Hematopoietic multipotent progenitor cell treated with erythropoietin and hydrocortisone succinate and interleukin-3 and kit ligand, for 6 days (in vitro differentiated cells): ENCODE measurements around the gene EXOSC10.
"Not testable (repeated sequence)": the region's sequence is repeated elsewhere in the genome, so short reads cannot be mapped to it uniquely, and the experiment has no call there.

Experiments
- DNase-seq: peaks from one replicate; pipeline ENCODE4 v3.0.0-alpha.2; 2015

EXOSC10 gene

DNA sequence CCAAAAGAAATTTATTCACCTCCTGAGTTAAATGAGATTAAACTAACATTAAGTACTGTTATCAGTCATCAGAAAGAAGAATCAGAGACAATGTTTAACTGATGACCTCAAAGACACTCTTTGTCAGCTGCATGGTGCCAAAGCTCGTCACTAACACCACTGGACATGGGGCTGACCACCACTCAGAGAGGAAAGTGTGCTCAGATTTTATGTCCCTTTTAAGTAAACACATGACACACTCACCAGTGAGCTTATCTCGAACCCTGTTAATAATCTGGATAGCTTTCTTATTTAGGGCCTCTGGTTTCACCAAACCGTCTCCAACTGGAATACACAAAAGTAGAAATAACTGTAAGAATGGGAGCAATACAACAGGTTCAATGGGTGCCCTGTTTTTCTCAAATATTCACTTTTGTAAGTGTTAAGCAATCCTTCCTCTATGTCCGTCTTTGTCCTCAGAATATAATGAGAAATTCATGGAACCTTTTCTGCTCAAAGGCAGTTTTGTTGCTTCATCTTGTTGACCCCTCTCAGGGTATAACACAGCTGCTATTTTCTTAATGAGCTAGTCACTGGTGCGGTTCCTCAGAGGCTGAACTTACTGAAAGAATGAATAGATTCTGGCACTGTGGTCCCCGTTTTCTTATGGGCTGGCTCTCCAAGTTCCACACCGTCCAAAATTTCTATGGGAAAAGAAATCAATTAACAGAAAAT lies 9.5 kb upstream of the EXOSC10 start:
- DNase-seq: no peak

DNA sequence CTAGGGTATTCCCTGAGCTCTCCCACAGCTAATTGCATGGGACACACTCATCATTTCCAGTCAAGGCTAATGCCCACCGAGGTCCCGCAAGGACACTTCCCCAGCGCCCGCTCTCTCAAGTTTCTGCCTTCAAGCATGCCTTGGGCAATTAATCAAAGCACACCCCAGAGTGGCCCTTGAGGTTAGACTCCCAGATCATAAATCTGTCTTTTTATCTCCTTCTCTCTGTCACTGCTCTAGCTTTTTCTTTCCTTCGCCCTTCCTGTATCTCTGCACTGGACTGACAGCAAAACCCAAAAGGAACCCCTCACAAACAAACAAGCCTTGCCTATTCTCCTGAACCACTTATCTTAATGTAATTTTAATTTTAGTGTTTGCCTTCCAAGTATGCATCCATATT lies 7.9 kb upstream of the EXOSC10 start:
- DNase-seq: no peak

DNA sequence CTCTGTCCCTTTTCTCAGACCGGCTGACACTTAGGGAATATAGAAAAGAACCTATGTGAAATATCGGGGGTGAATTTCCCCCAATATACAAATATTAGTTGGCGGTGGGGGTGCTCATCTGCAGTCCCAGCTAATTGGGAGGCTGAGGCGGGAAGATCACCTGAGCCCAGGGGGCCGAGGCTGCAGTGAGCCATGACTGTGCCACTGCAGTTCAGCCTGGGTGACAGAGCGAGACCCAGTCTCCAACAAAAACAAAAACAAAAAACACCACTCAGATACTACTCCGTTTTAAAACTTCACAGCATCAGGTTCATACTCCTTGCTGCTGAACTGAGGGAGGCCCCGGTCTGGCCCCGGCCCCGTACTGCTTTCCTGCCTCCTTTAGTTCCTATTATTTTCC lies 5.9 kb upstream of the EXOSC10 start:
- no peak for DNase-seq

DNA sequence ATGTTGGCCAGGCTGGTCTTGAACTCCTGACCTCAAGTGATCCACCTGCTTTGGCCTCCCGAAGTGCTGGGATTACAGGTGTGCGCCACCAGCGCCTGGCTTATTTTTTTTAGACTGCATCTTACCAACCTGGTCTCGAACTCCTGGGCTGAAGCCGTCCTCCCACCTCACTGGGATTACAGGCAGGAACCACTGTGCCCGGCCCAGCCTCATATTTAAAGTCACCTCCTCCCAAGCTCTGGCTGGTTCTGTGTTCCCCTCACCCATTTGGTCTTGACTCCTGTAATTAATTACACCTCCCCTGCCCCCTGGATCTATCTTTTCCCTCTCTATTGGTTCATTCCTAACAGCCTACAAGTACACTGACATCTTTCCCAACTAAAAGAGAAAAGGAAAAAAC lies 1.7 kb upstream of the EXOSC10 start:
- no peak for DNase-seq

DNA sequence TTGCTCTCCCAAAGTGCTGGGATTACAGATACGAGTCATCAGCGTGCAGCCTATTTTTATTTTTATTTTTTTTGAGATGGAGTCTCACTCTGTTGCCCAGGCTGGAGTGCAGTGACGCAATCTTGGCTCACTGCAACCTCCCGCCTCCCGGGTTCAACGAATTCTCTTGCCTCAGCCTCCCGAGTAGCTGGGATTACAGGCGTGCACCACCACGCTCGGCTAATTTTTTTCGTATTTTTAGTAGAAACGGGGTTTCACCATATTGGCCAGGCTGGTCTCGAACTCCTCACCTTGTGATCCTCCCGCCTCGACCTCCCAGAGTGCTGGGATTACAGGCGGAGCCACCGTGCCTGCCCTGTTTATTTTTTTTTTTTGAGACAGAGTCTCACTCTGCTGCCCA lies 1.1 kb upstream of the EXOSC10 start:
- not testable (repeated sequence) for DNase-seq

DNA sequence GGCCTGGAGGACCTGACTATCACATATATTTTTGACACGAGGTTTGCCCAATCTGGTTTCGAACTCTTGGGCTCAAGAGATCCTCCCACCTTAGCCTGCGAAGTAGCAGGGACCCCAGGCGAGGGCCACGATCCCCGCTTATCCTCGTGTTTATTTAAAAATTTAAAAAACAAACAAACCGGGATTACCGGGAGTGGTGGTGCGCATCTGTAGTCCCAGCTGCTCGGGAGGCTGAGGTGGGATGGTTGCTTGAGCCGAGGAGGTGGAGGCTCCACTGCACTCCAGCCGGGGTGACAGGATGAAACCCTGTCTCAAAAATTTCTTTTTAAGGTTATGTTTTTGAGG lies 452 bp upstream of the EXOSC10 start:
- no peak for DNase-seq

DNA sequence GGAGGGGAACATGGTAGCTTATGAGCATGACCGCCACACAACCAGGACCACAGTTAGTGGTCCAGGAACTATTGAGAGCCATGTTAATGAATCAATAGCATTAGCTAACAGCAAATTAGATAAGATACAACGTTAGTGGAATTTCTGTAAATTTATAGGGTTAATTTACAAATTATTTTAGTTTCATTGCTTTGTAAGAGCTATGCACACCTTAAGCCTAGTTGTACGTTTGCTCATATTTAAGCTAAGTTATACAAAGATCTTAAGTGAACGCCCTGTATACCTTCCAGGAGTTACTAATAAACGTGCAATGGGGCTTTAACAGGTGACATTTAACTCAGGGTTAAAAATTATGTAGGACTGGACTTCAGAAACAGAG lies 749 bp downstream of the EXOSC10 start:
- no peak for DNase-seq

DNA sequence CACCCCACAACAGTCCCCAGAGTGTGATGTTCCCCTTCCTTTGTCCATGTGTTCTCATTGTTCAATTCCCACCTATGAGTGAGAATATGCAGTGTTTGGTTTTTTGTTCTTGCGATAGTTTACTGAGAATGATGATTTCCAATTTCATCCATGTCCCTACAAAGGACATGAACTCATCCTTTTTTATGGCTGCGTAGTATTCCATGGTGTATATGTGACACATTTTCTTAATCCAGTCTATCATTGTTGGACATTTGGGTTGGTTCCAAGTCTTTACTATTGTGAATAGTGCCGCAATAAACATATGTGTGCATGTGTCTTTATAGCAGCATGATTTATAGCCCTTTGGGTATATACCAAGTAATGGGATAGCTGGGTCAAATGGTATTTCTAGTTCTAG lies 15.9 kb downstream of the EXOSC10 start:
- DNase-seq: not testable (repeated sequence)

DNA sequence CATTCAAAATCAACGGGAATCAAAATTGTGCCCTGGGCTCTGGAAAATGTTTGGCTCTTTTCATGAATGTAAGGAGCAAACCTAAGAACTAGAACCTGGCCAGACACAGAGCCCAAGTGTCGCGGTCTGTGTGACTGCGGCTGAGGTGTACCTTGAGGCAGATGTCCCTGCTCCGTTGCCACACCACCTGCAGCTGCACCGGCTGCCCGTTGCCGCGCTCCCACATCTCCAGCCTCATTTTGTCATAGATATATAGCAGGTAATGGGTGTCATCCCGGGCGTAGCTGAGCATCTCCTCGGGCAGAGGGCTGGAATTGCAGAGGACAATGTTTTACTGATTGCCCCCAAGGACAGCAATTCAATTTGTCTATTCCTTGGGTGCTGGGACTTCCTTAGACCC lies 18.7 kb downstream of the EXOSC10 start:
- no peak for DNase-seq

DNA sequence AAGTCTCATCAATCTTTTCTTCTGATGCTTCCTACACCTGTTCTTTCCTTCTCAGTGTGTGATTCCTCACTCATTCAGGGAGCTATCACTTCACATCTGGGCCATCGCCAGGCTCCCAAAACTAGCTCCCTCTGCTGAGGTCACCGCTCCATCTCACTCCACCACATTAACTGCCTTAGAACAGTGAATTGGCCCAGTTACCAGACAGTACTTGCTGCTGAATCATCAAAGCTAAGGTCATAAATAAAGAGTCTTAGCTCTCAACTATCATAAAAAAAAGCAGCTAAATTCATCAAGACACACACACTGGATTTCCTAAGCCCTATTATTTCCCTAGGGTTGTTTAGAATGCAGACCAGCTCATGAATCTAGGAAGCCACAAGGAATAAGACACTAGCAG lies 21.0 kb downstream of the EXOSC10 start:
- no peak for DNase-seq

DNA sequence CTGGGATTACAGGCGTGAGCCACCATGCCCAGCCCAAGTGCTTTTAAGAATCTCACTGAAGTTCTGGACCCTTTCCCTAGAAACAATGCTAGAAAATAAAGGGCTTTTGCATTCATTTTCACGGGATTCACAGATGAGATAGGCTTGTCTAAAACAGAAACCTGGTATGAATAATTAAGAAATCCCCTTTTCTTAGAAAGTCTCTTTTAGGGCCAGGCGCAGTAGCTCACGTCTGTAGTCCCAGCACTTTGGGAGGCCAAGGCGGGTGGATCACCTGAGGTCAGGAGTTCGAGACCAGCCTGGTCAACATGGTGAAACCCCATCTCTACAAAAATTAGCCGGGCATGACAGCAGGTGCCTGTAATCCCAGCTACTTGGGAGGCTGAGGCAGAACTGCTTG lies 26.3 kb downstream of the EXOSC10 start:
- not testable (repeated sequence) for DNase-seq

DNA sequence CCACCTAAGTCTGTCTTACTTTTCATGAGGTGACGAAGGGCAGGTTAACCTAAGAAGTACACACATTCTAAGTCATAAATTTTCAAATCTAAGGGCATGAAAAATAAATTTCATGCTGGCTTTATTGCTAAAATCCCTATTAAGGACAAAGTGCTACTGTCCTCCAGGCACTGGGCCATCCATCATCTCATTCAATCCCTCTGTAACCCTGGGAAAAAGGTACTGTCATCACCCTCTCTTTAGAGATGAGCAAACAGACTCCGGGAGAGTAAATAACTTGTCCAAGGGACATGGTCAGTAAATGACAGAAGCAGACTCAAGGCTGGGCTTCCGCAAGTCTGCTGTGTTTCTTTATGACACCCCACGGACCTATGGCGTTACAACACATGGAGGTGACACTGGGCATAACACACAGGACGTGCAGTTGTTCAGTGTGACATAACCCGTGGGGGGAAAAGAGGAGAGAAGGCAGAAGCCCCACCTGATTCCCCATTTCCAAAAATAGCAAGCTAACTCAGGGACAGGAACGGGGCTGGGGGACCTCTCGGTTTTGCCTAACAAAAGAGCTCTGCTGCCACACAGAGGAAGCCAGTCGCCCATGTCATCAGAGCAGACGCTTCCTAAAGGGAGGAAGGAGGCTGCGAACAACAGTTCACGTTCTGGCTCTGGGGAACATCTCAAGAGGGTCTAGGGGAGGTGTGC lies 27.3 kb downstream of the EXOSC10 start:
- DNase-seq: no peak

DNA sequence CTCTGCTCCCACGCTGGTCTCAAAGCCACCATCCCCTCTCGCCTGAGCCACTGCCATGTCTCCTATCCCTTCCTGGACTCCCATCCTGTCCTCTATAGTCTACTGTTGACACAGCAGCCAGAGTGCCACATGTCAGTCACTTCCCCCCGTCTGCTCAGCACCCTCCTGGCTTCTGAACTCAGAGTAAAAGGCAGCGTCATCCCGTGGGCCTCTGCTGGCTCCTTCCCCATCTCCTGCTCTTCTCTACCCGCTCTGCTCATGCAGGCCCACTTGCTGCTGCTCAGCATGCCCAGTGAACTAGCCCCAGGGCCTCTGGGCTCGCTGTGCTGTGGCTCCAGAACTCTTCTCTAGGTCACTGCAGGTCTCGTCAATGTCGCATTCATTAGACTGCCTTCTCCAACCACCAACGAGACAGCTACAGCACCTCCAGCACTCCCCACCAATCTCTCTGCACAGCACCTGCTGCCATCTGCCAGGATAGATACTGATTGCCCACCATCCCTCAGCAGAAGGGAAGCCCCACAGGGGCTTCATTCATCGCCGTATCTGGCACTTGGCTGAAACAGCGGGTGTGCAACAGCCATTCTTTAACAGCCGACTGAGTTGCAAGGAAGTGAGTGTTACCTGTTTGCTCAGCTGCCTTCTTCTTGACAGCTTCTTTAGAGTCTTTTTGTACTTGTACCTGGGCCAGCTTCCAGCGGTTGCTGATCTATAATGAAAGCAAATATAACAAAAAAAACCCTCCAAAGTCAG lies 28.0 kb downstream of the EXOSC10 start:
- DNase-seq: no peak

DNA sequence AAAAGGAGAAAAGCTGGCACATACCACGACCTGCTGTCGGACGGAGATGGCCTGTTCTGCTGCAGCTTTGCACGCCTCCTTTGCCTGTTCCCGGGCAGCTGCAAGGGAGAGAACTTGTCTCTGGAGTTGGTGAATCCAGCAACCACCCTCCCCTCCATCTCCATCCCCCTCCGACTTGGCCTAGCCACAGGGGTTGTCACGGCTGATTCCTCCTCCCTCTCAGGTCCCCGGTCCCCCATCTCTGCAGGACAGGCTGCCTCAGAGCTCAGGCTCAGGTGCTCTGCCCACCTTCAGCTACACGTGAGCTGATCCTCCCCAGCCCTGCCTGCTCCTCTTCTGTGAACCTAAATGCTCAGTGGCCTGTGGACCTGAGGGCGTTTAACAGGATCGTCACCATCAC lies 28.8 kb downstream of the EXOSC10 start:
- DNase-seq: no peak

DNA sequence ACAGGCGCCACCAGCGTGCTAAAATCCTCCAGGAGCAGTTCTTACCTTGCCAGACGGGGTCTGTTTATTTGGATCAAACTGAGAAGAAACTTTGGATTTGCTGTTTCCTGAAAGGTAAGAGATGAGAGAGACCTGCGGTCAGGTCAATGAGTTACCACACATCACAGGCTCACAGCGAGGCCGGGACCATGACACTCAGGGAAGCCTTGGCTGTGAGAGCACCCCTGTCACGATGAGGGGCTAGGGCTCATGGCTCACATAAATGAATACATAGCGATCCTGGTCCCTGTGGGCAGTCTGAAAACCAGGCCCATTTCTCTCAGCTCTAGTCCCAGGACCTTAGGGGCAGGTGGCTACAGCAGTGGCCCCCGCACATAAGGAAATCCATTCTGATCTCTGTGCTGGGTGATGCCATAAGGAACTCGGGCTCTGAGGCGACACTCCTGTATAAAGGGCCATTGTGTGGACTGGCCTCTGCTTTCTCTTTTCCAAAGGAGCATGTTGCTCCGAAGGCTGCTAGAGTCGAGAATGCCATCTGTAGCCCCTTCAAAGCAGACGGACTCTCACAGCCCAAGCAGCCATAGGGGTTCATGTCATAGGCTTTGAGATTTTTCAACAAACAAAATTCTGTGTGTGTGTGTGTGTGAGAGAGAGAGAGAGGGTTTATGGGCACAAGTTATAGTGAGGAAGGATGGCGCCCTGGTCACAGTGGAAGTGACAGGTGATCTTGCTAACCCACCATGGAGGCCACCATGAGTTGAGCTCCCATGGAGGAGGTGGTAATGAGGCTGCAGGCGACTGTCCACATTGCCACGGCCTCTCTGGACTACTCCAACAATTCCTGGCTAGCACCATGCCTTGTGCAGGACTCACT lies 30.8 kb downstream of the EXOSC10 start:
- DNase-seq: no peak

DNA sequence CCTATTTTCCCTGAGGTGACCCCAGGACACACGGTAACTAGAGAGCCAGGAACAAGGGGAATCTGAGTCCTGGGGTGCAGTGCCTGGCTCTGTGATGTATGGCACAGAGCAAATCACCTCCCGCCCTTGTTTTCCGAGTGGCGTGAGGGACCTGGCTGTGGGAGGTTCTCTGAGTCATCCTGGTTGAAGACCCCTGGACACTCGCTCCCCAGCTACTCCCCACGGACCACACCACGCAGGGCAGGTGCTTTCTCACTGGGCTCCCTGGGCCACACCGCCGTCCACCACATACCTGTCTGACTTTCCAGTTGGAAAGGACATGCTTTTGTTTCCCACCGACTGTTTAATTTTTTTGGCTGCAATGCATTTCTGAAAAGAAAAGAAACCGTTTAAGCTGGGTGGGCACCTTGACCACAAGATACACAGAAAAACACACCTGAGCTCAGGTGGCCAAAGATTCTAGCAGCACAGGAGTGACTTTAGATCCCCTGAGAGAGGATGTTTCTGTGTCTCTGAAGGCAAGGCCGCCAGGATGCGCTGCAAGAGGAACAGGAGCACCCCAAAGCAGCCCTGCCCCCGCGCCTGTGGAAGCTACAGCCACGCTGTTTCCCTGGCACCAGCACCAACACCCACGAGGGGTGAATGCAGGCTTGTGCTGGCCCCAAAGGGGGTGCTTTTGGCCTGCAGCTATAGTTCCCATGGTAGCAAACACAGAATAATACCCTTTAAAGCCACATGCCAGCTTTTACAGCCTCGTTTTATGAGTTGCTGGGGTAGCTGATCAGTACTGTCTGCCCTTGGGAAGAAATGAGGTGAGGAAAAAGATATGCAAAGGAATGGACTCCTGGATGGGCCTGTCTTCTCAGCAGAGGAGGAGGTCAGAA lies 31.7 kb downstream of the EXOSC10 start:
- no peak for DNase-seq

DNA sequence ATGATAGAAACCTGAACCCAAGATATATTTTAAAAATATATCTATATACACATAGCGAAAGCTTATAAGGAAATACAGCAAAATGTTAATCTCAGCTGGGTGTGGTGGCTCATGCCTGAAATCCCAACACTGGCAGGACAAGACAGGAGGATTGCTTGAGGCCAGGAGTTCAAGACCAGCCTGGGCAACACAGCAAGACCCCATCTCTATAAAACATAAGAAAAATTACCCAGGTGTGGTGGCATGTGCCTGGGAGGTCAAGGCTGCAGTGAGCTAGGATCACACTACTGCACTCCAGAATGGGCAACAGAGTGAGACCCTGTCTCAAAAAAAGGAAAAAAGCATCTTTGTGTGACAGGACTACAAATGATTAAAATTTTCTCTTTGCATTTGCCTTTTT lies 33.9 kb downstream of the EXOSC10 start:
- no peak for DNase-seq

DNA sequence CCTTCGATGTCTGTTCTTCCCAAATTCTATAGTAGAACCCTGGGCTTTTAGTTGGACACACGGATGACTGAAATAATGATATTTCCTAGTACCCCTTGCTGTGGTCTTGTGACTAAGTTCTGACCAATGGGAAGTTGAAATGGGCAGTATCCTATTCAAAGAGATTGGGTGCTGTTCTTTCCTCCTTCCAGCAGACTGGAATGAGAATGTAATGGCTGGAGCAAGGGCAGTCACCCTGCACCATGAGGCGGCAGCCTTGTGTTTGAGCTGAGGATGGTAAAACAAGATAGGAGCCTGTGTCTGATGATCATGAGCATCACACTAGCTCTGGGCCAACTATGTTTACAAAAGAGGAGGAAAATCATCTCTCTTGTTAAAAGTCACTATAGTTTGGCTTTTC lies 34.7 kb downstream of the EXOSC10 start:
- DNase-seq: no peak

DNA sequence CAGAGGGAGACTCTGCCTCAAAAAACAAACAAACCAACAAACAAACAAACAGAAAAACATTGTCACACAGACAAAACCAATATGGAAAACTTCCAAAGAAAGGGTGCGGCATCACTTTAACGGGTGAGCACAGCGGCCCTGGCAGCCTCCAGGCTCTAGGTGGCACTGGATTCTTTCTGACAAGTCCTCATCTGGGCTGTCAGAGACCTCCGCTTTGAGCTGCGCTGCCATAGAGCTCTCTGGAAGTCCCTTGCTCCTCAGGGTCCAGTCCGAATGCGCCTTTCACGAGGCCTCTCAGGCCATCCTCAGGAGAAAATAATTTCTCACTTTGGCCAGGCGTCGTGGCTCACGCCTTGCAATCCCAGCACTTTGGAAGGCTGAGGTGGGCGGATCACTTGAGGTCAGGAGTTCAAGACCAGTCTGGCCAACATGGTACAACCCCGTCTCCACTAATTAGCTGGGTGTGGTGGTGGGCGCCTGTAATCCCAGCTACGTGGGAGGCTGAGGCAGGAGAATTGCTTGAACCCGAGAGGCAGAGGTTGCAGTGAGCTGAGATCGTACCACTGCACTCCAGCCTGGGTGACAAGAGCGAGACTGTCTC lies 35.6 kb downstream of the EXOSC10 start:
- peak; percentile 67 for DNase-seq

DNA sequence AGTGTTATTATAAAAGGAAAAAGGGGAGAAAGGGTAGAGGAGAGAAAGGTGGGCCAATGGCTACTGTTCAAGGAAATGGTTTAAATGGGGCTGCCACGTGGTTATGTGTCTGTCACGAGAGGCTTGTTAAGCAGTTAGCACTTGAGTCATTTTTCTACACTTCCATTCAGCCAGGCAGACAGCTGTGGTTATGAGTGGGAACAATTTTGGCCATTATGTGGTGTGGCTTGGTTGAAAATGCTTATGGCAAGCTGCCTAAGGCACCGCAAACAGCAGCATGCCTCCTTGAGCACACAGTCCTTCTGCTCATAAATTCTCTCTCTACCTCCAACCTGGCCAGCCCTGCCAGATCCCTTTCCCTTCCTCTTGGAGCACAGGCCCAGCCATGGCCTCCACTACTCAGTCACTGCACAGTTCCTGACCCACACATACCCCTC lies 36.7 kb downstream of the EXOSC10 start:
- peak; percentile 20 for DNase-seq

DNA sequence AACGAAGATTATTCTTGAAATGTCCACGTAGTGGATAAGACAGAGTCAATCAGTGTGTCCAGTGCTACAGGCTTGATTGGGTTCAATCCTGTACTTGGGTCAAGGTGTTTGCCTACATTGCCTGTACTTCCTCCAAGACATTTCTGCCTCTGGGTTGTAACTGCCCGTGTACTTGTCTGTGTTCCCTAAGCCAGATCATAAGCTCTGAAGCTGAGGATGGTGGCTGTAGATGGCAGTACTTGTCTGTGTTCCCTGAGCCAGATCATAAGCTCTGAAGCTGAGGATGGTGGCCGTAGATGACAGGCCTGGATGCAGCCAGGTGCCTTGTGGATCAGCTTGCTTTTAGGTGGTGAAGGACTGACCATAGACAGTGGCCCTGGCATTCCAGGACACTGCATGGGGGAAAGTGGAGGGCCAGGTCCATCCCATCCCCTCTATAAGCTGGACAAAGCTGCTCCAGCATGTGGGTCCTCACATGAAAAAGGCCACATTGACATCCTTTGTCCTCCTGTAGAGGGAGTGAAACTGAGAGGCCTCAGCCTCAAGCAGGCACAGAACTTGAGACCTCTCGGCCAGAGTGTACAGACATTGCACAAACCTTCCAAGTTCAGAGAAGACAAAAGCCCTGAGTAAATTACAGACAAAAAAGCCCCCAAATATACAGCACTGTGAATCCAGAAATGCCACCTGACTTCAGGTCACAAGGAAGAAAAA lies 37.9 kb downstream of the EXOSC10 start:
- DNase-seq: no peak
